ENCODE results near the gene PECR. TPM values are rescaled to one million over a fixed set of nuclear protein-coding genes. Genes with fewer than 3 reads are reported as not detected.

PECR gene
- total RNA-seq, 1 experiment from 2014 or later, result 15.3 TPM

DNA sequence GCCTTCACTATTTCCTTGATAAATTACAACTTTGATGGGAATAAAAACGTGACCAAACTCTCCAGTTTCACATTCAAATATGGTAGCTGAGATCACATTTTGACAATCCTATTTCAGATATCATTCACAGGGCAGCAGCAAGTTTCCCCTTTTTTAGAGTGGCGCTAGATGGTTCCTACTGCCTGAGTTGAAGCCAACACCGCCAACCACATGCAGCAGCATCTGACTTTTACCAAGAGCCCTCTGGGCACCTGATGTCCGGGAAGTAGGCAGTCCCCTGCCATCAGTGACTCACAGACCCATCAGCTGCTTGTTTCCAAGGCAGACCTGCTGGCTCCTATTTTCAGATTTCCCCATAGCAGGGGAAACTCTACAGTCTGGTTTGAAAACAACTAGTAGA, 64.2 kb downstream of the PECR start:
- H3K4me2 ChIP-seq (ENCODE audit: insufficient read depth, insufficient read length, low read length), result no peak overlapping the region
- H4K5ac ChIP-seq (ENCODE audit: insufficient read length, low read depth, low read length), result no peak overlapping the region
- no peaks in the 10 kb centered on the region for H3K4me1 ChIP-seq (ENCODE audit: insufficient read depth, low read length)
- no peak overlapping the region for H2BK120ac ChIP-seq (ENCODE audit: low read depth, low read length, poor library complexity, severe bottlenecking)
- H4K8ac ChIP-seq (replicated peaks; ENCODE audit: insufficient read length, low read depth, low read length), result no peak overlapping the region
- no peak overlapping the region for H4K91ac ChIP-seq (ENCODE audit: insufficient read length, low read depth, low read length)
- no peaks in the 10 kb centered on the region for H4K20me1 ChIP-seq (ENCODE audit: control insufficient read depth, insufficient read depth, insufficient read length)
- no peak overlapping the region for H2BK12ac ChIP-seq (ENCODE audit: insufficient read length, low read depth, low read length)
- H3K4me3 Mint-ChIP-seq, result no peak overlapping the region
- H3K23me2 ChIP-seq (ENCODE audit: insufficient read length, low read depth, low read length, poor library complexity, severe bottlenecking), result peaks cover 4% of the 10 kb centered on the region
- H2BK20ac ChIP-seq (ENCODE audit: low read depth, low read length, poor library complexity, severe bottlenecking), result no peak overlapping the region
- H3K79me2 ChIP-seq (ENCODE audit: insufficient read depth, low read length), result peaks cover 5% of the 10 kb centered on the region; the same call in 1 of the 2 replicates
- no peak overlapping the region for H3K14ac ChIP-seq (ENCODE audit: insufficient read depth, low read length)
- H3K4me1 Mint-ChIP-seq, result peaks cover 5 to 12% of the 10 kb centered on the region in 2 experiments
- H3K56ac ChIP-seq (ENCODE audit: insufficient read length, low read depth, low read length), result no peak overlapping the region
- H2AFZ ChIP-seq (ENCODE audit: low read length), result no peak overlapping the region
- no peaks in the 10 kb centered on the region for H3K9me3 ChIP-seq (ENCODE audit: control insufficient read depth, low read depth, low read length)
- no peaks in the 10 kb centered on the region for H3K27me3 Mint-ChIP-seq (ENCODE audit: low read depth)
- H3K36me3 Mint-ChIP-seq (ENCODE audit: insufficient read depth in 1 of 3, low read depth in 3 of 3), result peaks cover 0 to 2% (median 0%) of the 10 kb centered on the region in 3 experiments; a peak in 2 of 7 replicates
- H2BK5ac ChIP-seq (ENCODE audit: insufficient read length, low read length), result no peak overlapping the region
- WGBS (ENCODE audit: extremely low coverage, insufficient read length, low lambda C conversion rate), result no CpG with 5 or more reads among the region's 4 CpGs
- no peak overlapping the region for H3K9ac ChIP-seq (ENCODE audit: extremely low read depth, insufficient read length, low read length)
- no peak overlapping the region for H2AK5ac ChIP-seq (ENCODE audit: insufficient read length, low read length)
- no peak overlapping the region for H3K4ac ChIP-seq (ENCODE audit: low read depth, low read length)
- no peak overlapping the region for H3K23ac ChIP-seq (ENCODE audit: insufficient read length, low read depth, low read length)
- H2BK15ac ChIP-seq (ENCODE audit: low read depth, low read length), result no peak overlapping the region
- H3K18ac ChIP-seq (ENCODE audit: insufficient read length, low read depth, low read length), result no peak overlapping the region
- no peak overlapping the region; a peak in 1 of 7 replicates for H3K27ac Mint-ChIP-seq
- TF ChIP-seq, protein P1, sequence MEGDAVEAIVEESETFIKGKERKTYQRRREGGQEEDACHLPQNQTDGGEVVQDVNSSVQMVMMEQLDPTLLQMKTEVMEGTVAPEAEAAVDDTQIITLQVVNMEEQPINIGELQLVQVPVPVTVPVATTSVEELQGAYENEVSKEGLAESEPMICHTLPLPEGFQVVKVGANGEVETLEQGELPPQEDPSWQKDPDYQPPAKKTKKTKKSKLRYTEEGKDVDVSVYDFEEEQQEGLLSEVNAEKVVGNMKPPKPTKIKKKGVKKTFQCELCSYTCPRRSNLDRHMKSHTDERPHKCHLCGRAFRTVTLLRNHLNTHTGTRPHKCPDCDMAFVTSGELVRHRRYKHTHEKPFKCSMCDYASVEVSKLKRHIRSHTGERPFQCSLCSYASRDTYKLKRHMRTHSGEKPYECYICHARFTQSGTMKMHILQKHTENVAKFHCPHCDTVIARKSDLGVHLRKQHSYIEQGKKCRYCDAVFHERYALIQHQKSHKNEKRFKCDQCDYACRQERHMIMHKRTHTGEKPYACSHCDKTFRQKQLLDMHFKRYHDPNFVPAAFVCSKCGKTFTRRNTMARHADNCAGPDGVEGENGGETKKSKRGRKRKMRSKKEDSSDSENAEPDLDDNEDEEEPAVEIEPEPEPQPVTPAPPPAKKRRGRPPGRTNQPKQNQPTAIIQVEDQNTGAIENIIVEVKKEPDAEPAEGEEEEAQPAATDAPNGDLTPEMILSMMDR (conservative IDR thresholded peaks at IDR 0.05), result no peak
- no peaks in the 10 kb centered on the region for H3K27me3 ChIP-seq (ENCODE audit: insufficient read depth, low read length)
- no peak overlapping the region for H3T11ph ChIP-seq (ENCODE audit: low read length)
- H3K79me1 ChIP-seq (ENCODE audit: insufficient read depth, low read depth, low read length, poor library complexity, severe bottlenecking), result no peaks in the 10 kb centered on the region
- no peaks in the 10 kb centered on the region for H3K9me3 Mint-ChIP-seq
- no peak for DNase-seq
- H3K27ac ChIP-seq (ENCODE audit: insufficient read length, low read depth, low read length), result no peak overlapping the region

All from H9 (cell line).